GM18499 (cell line): ENCODE results near the gene APC2.

Experiments used
- ATAC-seq: cut with Tn5 transposase; IDR thresholded peaks from one replicate; pipeline ENCODE4 v1.9.1; 2021; ENCODE audit warnings: moderate number of reproducible peaks; ENCODE audit not compliant: insufficient read depth, unreplicated experiment

APC2 gene

DNA sequence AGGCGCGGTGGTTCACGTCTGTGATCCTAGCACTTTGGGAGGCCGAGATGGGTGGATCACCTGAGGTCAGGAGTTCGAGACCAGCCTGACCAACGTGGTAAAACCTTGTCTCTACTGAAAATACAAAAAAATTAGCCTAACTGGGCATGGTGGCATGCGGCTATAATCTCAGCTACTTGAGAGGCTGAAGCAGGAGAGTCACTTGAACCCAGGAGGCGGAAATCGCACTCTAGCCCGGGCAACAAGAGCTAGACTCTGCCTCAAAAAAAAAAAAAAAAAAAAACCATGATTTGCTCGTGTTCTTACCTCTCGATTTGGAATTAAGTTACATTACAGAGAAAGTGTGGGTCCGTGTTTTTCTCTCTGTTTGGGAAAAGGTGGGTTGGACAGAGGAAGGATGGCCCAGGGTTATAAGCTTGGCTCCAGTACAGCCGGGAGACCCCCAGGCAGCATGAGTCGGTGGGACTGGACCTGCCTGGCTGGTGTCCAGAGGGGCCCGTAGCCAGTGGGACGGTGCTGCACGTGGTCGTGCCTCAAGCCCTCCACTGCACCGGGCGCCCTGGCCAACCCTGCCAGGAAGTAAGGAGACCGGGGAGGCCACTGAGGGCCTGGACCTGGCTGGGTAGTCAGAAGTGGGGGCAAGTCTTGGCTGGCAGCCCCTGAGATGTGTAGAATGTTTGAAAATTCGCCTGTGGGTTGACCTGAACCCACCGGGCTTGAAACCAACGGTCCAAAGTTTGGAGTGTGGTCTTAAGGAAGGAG is 8.1 kb upstream of the APC2 start:
- ATAC-seq = no peak

DNA sequence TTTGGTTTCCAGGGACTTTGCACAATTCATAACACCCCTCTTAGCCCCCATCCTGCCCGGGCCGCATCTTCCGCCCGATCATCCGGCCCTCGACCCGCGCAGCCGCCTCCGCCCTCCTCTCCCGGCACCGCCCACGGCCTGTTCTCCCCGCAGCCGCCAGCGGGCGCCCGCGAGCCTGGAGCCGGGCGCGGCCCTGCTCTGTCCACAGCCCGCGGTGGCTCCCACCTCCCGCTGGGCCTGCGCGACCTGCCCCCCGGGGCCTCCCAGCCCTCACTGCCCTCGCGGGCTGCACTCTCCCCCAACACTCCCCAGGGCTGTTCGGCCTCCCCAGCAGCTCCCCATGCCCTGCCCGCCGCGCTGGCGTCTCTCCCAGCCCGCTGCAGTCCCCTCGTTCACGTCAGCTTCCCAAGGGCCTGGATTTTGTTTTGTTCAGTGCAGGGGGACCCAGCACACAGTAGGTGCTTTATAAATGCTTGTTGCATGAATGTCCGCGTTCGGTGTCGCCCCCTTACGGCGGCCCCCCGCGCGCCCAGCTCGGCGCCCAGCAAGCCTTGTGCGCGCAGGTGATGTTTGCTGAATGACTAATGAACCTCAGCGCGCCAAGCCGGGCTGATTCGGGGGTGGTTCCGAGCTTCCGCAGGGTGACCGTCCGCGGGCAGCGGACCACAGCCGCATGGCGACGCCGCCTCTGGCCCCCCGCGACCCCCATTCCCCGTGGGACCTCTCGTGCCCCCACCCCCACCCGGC is 4.6 kb upstream of the APC2 start:
- ATAC-seq = no peak

DNA sequence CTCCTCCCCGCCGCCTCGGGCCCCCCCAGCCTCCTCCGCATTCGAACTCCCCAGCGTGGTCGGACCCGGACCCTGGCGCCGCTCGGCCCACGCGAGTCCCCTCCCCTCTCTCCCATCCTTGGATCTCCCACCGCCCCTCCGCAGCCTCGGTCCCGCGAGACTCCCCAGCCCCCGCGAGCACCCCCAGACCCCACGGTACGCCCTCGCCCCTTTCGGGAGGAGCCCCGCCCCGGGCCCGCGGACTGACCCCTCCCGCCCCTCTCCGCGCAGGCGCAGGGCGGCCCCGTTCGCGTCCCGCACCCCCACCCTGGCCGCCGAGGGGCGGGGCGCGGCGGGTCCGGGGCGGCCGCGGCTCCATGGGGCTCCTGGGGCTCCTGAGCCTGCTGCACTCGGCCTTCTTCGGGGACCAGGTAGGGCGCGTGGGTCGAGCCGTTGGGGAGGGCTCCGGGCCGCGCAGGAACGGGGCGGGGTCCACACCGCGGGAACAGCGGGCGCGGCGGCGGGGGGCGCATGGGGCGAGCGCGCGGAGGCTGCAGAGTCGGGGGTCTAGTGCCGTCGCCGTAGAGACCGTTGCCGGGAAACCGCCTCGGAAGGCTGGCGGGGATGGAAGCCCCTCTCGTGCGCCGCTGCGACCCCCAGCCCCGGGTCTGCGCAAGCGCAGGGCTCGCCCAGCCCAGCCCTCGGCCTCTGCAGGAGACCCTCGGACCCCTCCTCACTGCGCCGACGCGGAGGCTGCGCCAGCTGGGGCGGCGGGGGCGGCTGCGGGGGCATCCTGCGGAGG is 3.8 kb upstream of the APC2 start:
- no peak for ATAC-seq

DNA sequence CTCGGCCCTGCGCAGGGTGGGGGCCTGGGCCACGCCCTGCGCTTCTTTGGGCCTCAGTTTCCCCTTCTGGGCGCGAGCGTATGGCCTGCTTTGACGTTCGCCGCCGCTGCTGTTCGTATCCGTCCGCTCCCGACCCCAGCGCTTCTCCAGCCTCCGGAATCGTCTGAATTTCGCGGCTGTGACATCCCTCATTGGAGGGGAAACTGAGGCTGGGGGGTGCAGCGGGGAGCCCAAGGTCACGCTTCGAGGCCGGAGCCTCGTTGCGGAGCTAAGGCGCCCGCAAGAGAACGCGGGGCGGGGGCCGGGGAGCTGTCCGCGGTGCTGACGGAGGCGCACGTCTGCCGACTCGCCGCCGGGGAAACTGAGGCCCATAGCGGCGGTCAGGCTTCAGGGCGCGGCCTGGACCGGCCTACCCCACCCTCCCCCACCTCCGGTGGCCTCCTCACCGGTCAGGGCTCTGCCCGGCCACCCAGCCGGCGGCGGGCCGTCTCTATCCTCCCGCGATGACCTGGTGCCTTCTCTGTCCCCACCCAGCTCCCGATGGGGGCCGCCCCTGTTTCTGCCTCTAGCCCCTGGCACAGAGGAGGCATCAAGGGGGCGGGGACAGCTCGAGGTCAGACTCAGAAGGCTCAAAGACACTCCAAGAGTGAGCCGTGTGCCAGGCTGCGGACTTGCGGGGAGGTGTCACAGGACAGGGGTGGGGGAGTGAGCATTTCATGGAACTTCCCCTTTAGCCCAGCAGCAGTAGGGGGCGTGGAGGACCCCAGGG is 3.0 kb upstream of the APC2 start:
- no peak for ATAC-seq

DNA sequence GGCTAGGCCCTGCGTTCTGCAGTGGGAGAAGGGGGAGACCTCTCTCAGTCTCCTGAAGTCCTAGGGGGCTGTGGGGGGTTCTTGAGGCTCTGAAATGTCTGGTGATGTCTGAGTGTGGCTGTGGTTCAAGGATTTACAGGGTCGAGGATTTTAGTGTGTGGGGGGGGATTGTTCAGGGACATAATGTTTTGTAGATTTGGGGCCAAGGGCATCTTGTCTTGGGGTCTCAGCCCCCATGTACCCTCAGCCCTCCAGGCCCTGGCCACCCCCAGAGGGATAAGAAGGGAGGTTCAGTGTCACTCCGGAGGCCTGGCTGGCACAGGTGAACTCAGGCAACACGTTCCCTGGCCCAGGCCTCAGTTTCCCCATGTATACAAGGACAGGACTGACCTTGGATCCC is 2.4 kb upstream of the APC2 start:
- no peak for ATAC-seq

DNA sequence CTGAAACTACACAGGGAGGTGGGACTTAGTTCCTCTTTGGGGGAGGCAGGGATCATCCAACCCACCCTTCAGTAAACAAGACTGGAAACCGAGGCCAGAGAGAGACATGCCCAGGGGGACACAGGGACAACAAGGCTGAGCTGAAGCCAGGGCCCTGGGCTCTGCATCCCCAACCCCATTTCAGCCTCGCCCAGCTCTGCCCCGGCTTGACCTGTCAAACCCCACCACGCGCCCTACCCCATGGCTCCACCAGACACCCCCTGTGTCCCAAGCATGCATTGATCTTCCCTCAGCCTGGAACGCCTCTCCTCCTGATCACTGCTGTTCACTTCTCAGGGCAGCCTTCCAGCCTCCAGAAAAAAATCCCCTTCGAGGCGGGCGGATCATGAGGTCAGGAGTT is 2.0 kb upstream of the APC2 start:
- ATAC-seq = no peak

DNA sequence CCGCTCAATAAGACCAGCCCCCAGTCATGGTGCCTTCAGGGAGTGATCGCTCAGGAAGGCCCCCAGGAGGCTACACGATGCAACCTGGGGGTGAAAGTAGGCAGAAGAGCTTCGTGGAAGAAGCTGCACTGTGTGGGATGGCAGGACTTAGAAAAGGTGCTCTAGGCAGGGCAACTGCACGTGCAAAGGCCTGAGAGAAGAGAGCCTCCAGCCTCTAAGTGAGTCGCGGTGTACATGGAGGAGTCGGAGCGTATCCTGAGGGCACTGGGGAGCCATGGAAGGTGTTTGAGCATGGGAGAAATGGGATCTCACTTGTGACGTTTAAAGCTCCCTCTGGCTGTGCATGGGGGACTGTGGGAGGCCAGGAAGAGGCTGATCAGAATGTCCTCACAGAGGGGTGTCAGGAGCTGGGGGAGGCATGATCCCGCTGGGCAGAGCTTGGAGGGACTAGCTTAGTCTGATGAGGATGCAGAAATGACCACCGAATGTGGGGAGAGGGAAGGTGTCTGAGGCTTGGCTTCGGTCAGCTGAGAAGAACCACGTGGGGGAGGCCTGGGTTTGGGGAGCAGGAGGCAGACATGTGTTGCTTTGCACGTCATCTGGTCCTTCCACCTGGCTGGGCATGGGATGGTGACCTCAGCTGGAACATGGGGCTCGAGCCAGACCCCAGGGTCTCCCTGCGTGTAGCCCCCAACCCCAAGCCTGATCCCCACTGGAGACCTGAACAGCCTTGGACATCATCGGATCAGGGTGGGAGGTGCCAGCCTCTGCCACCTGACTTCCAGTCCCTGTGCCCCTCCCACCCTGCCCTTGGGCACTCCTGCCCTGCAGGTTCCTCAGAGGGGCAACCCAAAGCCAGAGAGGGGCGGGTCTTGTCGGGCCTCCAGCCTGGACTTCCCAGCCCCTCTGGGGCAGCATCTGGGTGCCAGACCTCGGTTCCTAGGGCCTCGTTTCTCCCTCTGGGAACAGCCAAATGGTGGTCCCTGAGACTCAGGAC is 1.1 kb downstream of the APC2 start:
- ATAC-seq = no peak

DNA sequence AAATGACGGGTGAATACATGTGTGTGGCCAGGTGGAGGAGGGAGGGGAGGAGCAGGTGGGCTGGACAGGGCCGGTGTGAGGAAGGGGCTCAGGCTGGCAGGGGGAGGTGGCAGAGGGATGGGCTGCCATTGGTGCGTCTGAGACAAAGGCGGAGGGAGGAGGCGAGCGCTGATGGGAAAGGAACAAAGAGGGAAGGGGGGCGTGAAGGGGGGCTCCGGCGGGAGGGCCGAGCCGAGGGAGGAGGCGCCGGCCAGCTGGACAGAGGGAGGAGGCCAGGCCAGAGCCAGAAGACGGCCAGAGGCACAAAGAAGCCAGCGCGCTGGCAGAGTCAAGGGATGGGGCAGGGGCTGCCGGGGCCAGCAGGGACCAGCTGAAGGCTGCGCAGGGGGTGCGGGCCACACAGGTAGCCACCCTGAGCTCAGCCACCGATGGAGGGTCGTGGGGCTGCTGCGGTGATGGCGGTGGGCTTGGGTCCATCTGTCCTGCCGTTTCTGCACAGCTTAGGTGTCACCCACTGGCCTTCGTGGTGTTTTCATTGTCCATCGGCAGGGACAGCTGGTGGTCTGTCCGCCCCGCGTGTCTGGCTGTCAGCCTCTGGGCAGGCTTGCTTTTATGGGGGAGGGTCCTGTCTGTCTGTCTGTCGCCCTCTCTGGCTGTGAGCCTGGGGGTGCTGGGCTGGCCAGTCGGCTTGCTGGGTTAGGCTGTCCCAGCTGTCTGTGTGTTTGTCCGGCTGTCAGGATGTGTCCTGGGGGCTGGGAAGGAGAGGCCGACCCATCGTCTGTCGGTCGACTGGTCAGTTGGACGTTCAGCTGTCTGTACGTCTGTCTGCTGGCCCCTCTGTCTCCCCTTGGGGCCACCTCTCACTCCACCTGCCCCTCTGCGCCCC is 2.2 kb downstream of the APC2 start:
- ATAC-seq = no peak

DNA sequence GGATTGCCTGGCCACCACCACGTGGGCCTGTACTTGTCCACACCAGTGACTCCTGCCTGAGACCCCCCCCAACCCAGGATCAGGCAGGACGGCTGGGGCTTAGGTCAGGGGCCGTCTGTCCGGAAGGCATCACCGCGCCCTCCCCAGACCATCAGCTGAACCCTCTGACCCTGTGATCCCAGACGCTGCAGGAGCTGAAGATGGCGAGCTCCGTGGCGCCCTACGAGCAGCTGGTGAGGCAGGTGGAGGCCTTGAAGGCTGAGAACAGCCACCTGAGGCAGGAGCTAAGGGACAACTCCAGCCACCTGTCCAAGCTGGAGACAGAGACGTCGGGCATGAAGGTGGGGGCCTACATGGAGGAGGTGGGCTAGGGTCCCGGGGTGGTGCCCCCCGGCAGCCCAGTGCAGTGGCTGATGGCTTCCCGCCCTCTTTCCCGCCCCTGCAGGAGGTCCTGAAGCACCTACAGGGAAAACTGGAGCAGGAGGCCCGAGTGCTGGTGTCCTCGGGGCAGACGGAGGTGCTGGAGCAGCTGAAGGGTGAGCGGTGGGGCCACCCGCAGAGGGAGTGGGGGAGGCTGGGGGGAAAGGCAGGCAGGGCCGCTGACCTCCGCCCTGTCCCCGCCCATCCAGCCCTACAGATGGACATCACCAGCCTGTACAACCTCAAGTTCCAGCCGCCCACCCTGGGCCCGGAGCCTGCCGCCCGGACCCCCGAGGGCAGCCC is 3.0 kb downstream of the APC2 start:
- ATAC-seq = no peak

DNA sequence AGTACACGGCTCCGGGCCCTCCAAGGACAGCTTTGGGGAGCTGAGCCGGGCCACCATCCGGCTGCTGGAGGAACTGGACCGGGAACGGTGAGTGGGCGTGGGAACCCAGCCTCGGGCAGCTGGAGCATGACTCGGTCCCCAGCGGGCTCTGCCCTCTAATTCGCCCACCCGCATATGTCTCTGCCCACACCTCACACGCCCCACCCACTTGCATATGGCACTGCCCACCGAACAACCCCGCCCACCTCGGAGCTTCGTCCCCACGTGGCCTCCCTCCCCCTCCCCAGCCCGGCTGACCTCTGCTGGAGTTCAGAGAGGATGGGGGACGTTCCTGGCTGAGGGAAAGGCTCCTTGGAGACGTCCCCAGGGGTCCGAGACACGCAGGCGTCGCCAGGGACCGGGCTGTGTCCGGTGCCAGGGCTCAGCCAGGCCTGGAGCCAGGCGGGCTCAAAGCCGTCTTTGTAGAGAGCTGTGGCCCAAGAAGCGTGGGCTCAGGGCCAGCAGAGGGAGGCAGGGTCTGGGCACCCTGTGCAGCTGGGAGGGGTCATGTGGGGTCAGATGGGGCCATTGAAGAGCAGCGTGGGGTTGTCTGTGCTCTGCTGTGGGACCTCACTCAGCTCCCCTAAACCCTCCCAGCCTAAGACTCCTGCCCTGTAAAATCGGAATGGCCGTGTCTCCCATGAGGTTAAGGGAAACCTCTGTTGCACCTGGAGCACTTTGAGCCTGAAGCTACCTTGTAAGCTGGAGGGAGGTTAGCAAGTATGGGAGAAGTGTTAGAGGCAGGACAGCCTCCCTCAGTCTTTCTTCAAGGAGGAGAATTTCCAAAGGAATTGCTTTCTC is 3.8 kb downstream of the APC2 start:
- no peak for ATAC-seq

DNA sequence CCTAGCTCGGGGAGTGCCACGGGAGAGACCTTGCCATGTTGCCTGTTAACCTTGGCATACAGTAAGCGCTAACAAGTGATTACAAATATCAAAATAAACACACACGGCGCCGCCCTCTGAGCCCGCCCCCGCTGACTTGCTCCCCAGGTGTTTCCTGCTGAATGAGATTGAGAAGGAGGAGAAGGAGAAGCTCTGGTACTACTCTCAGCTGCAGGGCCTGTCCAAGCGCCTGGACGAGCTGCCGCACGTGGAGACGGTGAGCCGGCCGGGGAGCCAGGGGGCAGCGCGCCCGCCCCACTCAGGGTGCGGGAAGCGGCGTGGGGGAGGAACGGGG is 5.0 kb downstream of the APC2 start:
- ATAC-seq = no peak

DNA sequence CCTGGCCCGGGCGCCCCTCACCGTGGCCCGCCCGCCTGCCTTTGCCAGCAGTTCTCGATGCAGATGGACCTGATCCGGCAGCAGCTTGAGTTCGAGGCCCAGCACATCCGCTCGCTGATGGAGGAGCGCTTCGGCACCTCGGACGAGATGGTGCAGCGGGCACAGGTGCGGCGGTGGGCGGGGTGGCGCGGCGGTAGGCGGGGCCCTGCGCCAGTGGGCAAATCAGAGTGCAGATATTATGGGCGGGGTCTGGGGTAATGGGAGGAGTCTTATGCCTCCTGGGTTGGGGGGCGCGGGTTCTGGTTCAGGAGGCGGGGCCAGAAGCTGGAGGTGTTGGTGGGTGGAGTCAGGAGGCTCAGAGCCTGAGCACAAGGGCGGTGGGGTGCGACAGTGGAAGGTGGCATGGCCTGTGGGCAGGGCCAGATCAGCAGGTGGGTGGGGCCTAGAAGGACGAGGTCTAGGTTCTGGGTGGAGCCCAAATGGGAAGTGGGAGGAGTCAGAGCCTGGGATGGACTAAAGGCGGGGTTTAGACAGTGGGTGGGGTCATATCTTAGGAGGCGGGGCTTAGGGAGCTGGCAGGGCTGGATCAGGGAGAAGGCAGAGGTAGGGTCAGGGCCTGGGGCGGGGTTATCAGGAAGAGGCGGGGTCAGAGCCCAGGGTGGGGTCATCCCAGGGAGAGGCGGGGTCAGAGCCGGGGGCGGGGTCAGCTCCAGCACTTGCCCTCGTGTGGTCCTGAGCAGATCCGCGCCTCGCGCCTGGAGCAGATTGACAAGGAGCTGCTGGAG is 5.6 kb downstream of the APC2 start:
- ATAC-seq = no peak

DNA sequence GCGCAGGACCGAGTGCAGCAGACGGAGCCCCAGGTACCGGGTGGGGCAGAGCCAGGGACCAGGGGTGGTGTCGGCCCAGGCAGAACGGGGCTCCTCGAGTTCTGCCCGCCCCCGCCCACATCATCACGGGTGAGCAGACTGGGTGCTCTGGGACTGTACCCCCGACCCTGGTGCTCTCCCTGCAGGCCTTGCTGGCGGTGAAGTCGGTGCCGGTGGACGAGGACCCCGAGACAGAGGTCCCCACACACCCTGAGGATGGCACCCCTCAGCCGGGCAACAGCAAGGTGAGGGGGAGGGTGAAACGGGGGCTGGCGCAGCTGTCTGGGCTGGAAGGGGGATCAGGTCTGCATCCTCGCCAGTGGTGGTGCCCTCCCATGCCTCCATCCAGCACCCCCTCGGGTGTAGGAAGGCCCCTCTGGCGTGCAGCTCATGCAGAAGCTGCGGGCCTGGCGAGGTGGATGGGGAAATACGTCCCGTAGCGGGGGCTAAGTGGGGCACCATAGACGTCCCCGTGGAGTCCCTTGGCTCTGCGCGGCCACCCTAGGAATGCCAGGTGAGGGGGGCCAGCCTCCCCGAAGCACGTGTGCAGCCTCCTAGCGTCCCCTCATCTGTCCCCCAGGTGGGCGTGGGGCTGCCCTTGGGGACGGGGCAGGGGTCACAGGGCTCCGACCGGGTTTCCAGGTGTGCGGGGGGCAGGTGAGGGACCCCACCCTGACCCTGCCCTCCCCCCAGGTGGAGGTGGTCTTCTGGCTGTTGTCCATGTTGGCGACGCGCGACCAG is 6.4 kb downstream of the APC2 start:
- no peak for ATAC-seq

DNA sequence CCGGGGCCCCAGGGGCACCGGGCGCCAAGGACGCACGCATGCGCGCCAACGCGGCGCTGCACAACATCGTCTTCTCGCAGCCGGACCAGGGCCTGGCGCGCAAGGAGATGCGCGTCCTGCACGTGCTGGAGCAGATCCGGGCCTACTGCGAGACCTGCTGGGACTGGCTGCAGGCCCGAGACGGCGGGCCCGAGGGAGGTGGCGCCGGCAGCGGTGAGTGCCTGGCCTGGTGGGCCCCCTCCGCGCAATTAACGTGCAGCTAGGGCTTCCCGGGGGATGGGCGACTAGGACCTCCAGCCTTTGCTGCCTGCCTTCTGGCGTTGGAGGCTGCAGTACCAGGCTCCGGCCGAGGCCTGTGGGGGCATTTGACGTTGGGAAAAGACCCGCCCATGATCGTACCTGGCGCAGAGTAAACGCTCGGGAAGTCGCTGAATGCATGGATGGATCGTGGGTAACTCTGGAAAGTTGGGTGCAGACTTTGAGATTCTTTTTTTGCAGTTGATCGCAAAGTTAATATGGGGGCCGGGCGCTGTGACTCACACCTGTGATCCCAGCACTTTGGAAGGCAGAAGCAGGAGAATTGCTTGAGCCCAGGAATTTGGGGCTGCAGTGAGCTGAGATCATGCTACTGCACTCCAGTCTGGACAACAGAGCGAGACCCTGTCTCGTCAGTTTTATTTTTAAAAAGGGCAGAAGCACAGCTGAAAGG is 7.3 kb downstream of the APC2 start:
- ATAC-seq = no peak

DNA sequence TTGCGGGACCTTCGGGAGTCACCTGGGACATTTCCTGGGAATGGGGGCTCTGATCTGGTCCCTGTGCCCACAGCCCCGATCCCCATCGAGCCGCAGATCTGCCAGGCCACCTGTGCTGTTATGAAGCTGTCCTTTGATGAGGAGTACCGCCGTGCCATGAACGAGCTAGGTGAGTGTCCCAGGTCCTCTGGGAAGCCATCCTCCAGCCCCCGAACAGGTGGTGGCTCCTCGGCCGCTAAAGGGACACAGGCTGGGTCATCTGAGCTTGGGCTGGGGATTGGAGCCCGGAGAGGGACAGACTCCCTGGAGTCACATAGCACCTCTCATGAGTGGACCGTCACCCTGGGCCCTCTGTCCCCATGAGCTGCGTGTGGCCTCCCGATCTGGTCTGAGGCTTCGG is 8.0 kb downstream of the APC2 start:
- ATAC-seq = no peak
